ENCODE data around the gene ZNF595. TPM values are rescaled to one million over a fixed set of nuclear protein-coding genes. Genes with fewer than 3 reads are reported as not detected.

Gene ZNF595
- total and polyA plus RNA-seq, 2 donors (not counting 1 experiment from before 2014, with no cell fraction given), result 16.8 to 18.9 TPM

- Mint-ChIP-seq H3K4me3 (no peak overlapping the region), H3K9me3 (ENCODE audit: insufficient read depth) (peaks cover 8% of the 10 kb centered on the region)
Observed at GRCh38 chr4:132483-132882, 79.4 kb downstream of the ZNF595 start.

More at GRCh38 chr4:132483-132882, 79.4 kb downstream of the ZNF595 start:
- TF ChIP-seq EZH2 (IDR thresholded peaks at IDR 0.05; ENCODE audit: borderline replicate concordance, insufficient read depth, low read depth, low read length, poor library complexity, severe bottlenecking), result no peak
- TF ChIP-seq, protein P1, sequence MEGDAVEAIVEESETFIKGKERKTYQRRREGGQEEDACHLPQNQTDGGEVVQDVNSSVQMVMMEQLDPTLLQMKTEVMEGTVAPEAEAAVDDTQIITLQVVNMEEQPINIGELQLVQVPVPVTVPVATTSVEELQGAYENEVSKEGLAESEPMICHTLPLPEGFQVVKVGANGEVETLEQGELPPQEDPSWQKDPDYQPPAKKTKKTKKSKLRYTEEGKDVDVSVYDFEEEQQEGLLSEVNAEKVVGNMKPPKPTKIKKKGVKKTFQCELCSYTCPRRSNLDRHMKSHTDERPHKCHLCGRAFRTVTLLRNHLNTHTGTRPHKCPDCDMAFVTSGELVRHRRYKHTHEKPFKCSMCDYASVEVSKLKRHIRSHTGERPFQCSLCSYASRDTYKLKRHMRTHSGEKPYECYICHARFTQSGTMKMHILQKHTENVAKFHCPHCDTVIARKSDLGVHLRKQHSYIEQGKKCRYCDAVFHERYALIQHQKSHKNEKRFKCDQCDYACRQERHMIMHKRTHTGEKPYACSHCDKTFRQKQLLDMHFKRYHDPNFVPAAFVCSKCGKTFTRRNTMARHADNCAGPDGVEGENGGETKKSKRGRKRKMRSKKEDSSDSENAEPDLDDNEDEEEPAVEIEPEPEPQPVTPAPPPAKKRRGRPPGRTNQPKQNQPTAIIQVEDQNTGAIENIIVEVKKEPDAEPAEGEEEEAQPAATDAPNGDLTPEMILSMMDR (IDR thresholded peaks at IDR 0.05), result no peak
- H3K4me1 ChIP-seq (ENCODE audit: control insufficient read depth in 2 of 2, insufficient read depth in 2 of 2, low read length in 2 of 2), result no peaks in the 10 kb centered on the region
- Mint-ChIP-seq H3K4me1 (peaks cover 5% of the 10 kb centered on the region), H3K27ac (no peak overlapping the region), H3K27me3 (no peaks in the 10 kb centered on the region)
- ATAC-seq (ENCODE audit: low read depth) (no peak), DNase-seq (no peak)
- H3K9me3 ChIP-seq (ENCODE audit: control extremely low read depth in 1 of 3, control insufficient read depth in 2 of 3, insufficient read depth in 1 of 3, low read length in 2 of 3), result peaks cover 18 to 43% (median 22%) of the 10 kb centered on the region in 3 donors
- no CpG with 5 or more reads among the region's 1 CpG for WGBS (ENCODE audit: insufficient coverage)
- ChIA-PET POLR2A (no interaction called here), CTCF (no interaction called here)
- no peak overlapping the region for H3K9ac ChIP-seq (ENCODE audit: low read length)
- no peak overlapping the region for H3K4me3 ChIP-seq (ENCODE audit: control extremely low read depth in 1 of 5, extremely low read depth in 1 of 5, insufficient read depth in 1 of 5, low read depth in 2 of 5, low read length in 4 of 5)
- intact Hi-C loops (cut with micrococcal nuclease), result no loop called here
- no peak overlapping the region for H3K27ac ChIP-seq (ENCODE audit: low read length in 2 of 2)
- H3K27me3 ChIP-seq (replicated peaks in 1 of 4; ENCODE audit: control extremely low read depth in 1 of 4, control insufficient read depth in 3 of 4, insufficient read depth in 4 of 4, low read length in 3 of 4), result no peaks in the 10 kb centered on the region
- no peak overlapping the region for H2AFZ ChIP-seq (ENCODE audit: insufficient read depth, low read depth, low read length, poor library complexity, severe bottlenecking)
- no peaks in the 10 kb centered on the region for H4K20me1 ChIP-seq (ENCODE audit: control insufficient read depth, insufficient read depth, low read length, poor library complexity, severe bottlenecking)
- peaks cover 68% of the 10 kb centered on the region for H3K79me2 ChIP-seq (ENCODE audit: control insufficient read depth, insufficient read depth, low read length)
- no peak overlapping the region for H3K4me2 ChIP-seq (replicated peaks; ENCODE audit: low read depth, low read length, poor library complexity, severe bottlenecking)
- H3K36me3 ChIP-seq (replicated peaks in 1 of 2; ENCODE audit: control extremely low read depth in 1 of 2, control insufficient read depth in 1 of 2, extremely low read depth in 1 of 2, insufficient read depth in 2 of 2, low read length in 1 of 2), result peaks cover 36 to 62% of the 10 kb centered on the region in 2 experiments

Other genes starting within 250 kb of the ZNF595 start
- 18.0 and 18.2 TPM in 2 replicates for gene ZNF718, start 71.2 kb downstream of the ZNF595 start, total RNA-seq
- 5.3 and 6.7 TPM in 2 replicates for gene ZNF718, start 71.2 kb downstream of the ZNF595 start, polyA plus RNA-seq